Measurements from ENCODE around the gene CYB5A.

The CYB5A gene

DNA sequence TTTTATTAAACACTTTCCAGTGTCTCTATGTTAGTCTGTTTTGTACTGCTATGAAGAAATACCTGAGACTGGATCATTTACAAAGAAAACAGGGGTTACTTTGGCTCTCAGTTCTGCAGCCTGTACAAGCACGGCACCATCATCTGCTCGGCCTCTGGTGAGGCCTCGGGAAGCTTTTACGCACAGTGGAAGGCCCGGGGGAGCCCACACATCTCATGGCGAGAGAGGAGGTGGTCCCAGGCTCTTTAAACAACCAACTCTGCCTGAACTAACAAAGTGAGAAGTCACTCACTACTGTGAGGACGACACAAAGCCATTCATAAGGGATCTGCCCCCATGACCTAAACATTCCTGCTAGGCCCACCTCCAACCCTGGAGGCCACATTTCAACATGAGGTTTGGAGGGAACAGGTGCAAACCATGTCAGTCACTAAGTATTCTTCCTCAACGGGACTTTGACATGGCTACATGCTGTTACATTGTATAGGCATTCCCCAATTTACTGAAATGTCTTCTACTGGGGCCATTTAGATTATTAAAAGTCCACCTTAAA, 26.1 kb downstream of the CYB5A start:
- 64 to 74% methylated on average over 8 of the region's 8 CpGs for WGBS, 2 experiments
- Histone ChIP-seq H3K27me3 (ENCODE audit: control insufficient read depth, insufficient read depth, low read length, poor library complexity, severe bottlenecking) (no peaks in the 10 kb centered on the region), H3K27ac (ENCODE audit: insufficient read depth, low read depth, low read length, poor library complexity, severe bottlenecking) (no peak overlapping the region), H3K4me3 (ENCODE audit: insufficient read depth, low read depth, low read length) (no peak overlapping the region), H3K4me1 (ENCODE audit: control insufficient read depth, insufficient read depth, low read length) (no peaks in the 10 kb centered on the region), H3K36me3 (ENCODE audit: control insufficient read depth, insufficient read depth, low read length) (no peaks in the 10 kb centered on the region), H3K9me3 (ENCODE audit: control insufficient read depth, low read length) (no peaks in the 10 kb centered on the region)

DNA sequence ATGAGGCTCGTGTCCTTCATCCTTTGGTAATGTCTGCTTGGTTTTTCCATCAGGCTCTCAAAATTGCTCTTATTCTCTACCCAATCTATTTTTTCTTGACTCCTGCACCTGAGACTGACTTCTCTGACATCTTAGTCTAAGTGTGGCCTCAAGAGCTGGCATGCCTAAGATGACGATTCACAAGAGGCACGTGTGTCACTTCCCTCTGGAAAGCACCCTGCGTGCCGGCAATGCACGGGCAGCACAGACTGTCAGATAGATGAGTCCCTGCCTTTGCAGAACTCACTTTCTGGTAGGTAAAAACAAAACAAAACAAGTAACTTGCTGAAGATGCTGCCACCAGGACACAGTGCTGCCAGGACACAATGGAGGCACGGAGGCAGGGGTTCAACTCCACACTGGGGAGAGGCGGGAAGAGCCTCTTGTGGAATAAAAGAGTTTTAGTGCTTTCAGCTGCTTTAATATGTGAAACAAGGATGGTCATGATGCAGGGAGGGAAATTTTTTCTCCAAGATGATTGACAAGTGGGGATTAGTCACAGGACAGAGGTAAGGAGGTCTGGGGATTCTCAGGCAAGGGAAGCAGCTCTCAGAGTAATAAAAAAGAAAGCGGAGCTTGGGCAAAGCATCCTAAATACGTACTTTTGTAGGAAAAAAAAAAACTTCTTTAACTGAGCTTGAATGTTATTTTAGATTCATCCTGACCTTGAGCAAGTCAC, 27.3 kb downstream of the CYB5A start:
- no peaks in the 10 kb centered on the region for H3K4me1 ChIP-seq (ENCODE audit: control insufficient read depth, insufficient read depth, low read length)
- no peaks in the 10 kb centered on the region for H3K27me3 ChIP-seq (ENCODE audit: control insufficient read depth, insufficient read depth, low read length, poor library complexity, severe bottlenecking)
- no peak overlapping the region for H3K27ac ChIP-seq (ENCODE audit: insufficient read depth, low read depth, low read length, poor library complexity, severe bottlenecking)
- 72% methylated on average over 10 of the region's 10 CpGs for WGBS, 2 experiments
- no peaks in the 10 kb centered on the region for H3K9me3 ChIP-seq (ENCODE audit: control insufficient read depth, low read length)
- H3K36me3 ChIP-seq (ENCODE audit: control insufficient read depth, insufficient read depth, low read length), result no peaks in the 10 kb centered on the region
- H3K4me3 ChIP-seq (ENCODE audit: insufficient read depth, low read depth, low read length), result no peak overlapping the region

DNA sequence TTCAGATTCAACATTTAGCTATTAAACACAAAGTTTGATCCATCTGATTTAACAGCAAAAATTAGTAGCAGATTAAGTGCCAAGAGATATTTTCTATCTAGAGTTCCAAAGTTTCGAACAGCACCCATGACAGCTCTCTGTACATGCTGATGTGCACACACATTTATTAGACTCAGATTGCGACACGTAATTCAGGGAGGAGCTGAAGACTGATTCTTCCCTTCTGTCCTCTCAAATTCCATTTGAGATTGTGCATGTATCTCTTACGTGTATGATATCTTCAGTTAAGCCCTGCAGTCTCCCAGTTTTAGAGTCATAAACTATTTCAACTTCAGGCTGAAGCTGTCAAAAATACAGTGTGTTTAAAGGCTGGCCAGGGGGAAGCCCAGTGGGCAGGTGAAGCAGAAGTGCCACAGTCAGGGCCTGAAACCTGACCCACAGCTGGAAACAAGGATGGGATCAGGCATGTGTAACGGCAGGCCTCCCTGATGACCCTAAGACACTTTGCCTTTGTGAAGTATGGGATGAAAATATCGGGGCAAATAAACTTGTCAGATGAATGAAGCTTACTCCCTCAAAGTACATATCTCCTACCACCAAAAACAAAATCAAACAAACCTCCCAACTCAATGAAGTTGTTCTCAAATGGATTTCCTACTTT, 30.6 kb downstream of the CYB5A start:
- Histone ChIP-seq H3K27ac (ENCODE audit: insufficient read depth, low read depth, low read length, poor library complexity, severe bottlenecking) (no peak overlapping the region), H3K4me1 (ENCODE audit: control insufficient read depth, insufficient read depth, low read length) (peaks cover 6% of the 10 kb centered on the region), H3K27me3 (ENCODE audit: control insufficient read depth, insufficient read depth, low read length, poor library complexity, severe bottlenecking) (no peaks in the 10 kb centered on the region), H3K36me3 (ENCODE audit: control insufficient read depth, insufficient read depth, low read length) (no peaks in the 10 kb centered on the region), H3K9me3 (ENCODE audit: control insufficient read depth, low read length) (no peaks in the 10 kb centered on the region), H3K4me3 (ENCODE audit: insufficient read depth, low read depth, low read length) (no peak overlapping the region)
- 94 to 96% methylated on average over 6 of the region's 6 CpGs for WGBS, 2 experiments

DNA sequence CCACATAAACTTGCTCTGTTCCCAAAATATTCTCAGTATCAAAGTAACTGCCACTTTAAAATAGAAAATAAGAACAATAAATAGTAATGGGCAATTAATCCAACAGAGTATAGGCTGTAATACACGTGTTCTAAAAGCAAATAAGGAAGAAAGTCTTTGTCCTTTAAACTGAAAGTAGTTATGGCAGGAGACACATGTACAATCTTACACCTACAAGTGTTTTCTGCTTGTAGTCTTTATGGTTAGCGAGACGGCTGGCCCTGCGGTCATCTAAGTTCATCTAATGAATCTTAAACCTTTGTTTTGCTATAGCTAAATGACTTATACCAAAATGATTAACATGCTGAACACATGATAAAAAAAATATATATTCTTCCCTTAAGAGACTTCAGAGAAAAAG, 32.4 kb downstream of the CYB5A start:
- WGBS, 2 experiments, result 83 to 88% methylated on average over 4 of the region's 4 CpGs
- Histone ChIP-seq H3K4me3 (ENCODE audit: insufficient read depth, low read depth, low read length) (no peak overlapping the region), H3K27me3 (ENCODE audit: control insufficient read depth, insufficient read depth, low read length, poor library complexity, severe bottlenecking) (no peaks in the 10 kb centered on the region), H3K4me1 (ENCODE audit: control insufficient read depth, insufficient read depth, low read length) (peaks cover 6% of the 10 kb centered on the region), H3K9me3 (ENCODE audit: control insufficient read depth, low read length) (no peaks in the 10 kb centered on the region), H3K36me3 (ENCODE audit: control insufficient read depth, insufficient read depth, low read length) (no peaks in the 10 kb centered on the region), H3K27ac (ENCODE audit: insufficient read depth, low read depth, low read length, poor library complexity, severe bottlenecking) (no peak overlapping the region)

DNA sequence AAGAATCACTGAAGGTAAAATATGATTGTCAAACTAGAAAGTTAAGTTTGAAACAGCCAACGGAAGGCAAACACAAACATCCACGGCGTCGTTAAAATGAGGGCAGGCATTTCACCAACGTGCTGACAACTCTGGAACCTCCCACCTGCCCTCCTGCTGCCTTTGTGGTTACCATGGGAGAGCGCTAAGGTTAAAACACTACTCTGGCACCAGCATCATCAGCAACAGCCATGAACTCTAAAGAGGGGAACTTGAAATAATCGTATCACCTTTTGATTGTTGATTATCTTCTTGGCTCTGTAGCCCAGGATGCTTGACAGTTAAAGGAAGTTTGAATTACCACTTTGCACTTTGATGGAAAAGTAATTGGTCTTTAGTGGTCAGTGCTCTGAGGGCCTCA, 34.7 kb downstream of the CYB5A start:
- H3K4me1 ChIP-seq (ENCODE audit: control insufficient read depth, insufficient read depth, low read length), result peaks cover 6% of the 10 kb centered on the region
- H3K9me3 ChIP-seq (ENCODE audit: control insufficient read depth, low read length), result no peaks in the 10 kb centered on the region
- H3K27ac ChIP-seq (ENCODE audit: insufficient read depth, low read depth, low read length, poor library complexity, severe bottlenecking), result no peak overlapping the region
- H3K36me3 ChIP-seq (ENCODE audit: control insufficient read depth, insufficient read depth, low read length), result no peaks in the 10 kb centered on the region
- no peak overlapping the region for H3K4me3 ChIP-seq (ENCODE audit: insufficient read depth, low read depth, low read length)
- H3K27me3 ChIP-seq (ENCODE audit: control insufficient read depth, insufficient read depth, low read length, poor library complexity, severe bottlenecking), result no peaks in the 10 kb centered on the region
- 75 to 76% methylated on average over 7 of the region's 7 CpGs for WGBS, 2 experiments

DNA sequence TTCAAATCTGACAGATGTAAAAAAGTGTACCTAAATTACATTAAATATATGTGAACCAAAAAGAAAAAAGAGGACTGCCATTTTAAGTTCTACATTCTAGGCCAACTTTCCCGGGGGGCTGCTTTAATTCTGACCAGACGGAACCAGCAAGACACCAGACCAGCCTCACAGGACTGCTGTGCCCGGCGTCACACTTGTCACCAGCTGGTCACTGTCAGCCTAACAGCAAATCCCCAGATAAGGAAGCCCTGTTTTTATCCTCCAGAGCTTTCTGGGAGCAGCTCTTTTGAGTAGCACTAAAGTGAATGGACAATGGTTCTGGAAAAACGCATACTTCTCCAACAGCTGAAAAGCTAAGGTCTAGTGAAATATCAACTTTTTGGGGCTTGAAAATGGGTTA, 35.6 kb downstream of the CYB5A start:
- Histone ChIP-seq H3K36me3 (ENCODE audit: control insufficient read depth, insufficient read depth, low read length) (no peaks in the 10 kb centered on the region), H3K4me1 (ENCODE audit: control insufficient read depth, insufficient read depth, low read length) (peaks cover 13% of the 10 kb centered on the region), H3K9me3 (ENCODE audit: control insufficient read depth, low read length) (no peaks in the 10 kb centered on the region), H3K4me3 (ENCODE audit: insufficient read depth, low read depth, low read length) (no peak overlapping the region), H3K27me3 (ENCODE audit: control insufficient read depth, insufficient read depth, low read length, poor library complexity, severe bottlenecking) (no peaks in the 10 kb centered on the region), H3K27ac (ENCODE audit: insufficient read depth, low read depth, low read length, poor library complexity, severe bottlenecking) (no peak overlapping the region)
- 40 to 48% methylated on average over 5 of the region's 5 CpGs for WGBS, 2 experiments

DNA sequence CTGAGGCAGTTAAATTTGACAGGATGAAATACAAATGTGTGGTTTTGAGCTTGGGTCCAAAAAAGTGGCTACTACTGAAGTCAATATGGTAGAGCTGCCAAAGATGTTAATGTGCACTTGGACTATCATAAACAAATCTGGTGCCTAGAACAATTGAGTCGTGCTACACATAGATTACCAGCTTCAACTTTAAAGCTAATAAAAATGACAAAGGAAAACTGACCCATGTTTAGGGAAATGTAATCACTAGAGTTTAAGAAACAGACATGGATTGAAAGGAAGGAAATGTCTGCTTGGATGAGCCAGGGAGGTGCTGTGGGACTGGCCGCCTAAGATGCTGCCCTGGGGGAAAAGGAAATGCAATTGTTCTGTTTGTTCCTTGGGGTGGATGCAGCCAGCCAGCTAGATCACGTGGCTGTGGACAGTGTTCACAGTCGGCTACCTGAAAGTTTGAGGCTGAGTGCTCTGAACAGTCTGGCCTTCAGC, 36.6 kb downstream of the CYB5A start:
- H3K27ac ChIP-seq (ENCODE audit: insufficient read depth, low read depth, low read length, poor library complexity, severe bottlenecking), result no peak overlapping the region

DNA sequence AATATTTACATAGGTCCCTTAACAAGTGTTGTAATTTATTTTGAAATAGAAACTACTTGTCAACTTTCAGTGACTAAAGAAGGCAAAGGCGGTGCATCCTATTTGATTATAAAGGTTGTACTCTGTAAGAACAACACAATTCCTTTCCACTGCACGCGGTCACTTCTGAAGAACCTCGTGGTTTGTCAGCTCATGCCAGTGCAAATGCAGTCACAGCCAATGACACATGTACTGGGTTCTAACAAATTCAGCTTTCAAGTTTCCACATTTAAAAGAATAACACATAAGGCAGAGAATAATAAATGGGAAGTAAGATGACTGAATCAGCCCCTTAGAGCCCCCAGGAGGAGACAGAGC, 39.7 kb downstream of the CYB5A start:
- no peak overlapping the region for H3K27ac ChIP-seq (ENCODE audit: insufficient read depth, low read depth, low read length, poor library complexity, severe bottlenecking)
- H3K27me3 ChIP-seq (ENCODE audit: control insufficient read depth, insufficient read depth, low read length, poor library complexity, severe bottlenecking), result no peaks in the 10 kb centered on the region
- H3K36me3 ChIP-seq (ENCODE audit: control insufficient read depth, insufficient read depth, low read length), result no peaks in the 10 kb centered on the region
- WGBS, 2 experiments, result 88 to 93% methylated on average over 3 to 4 of the region's 4 CpGs
- H3K4me3 ChIP-seq (ENCODE audit: insufficient read depth, low read depth, low read length), result no peak overlapping the region
- no peaks in the 10 kb centered on the region for H3K9me3 ChIP-seq (ENCODE audit: control insufficient read depth, low read length)
- peaks cover 13% of the 10 kb centered on the region for H3K4me1 ChIP-seq (ENCODE audit: control insufficient read depth, insufficient read depth, low read length)

More for the DNA sequence above, 36.6 kb downstream of the CYB5A start:
- WGBS, 2 experiments, result 86 to 94% methylated on average over 4 of the region's 4 CpGs
- Histone ChIP-seq H3K36me3 (ENCODE audit: control insufficient read depth, insufficient read depth, low read length) (no peaks in the 10 kb centered on the region), H3K4me1 (ENCODE audit: control insufficient read depth, insufficient read depth, low read length) (peaks cover 13% of the 10 kb centered on the region), H3K9me3 (ENCODE audit: control insufficient read depth, low read length) (no peaks in the 10 kb centered on the region), H3K4me3 (ENCODE audit: insufficient read depth, low read depth, low read length) (no peak overlapping the region), H3K27me3 (ENCODE audit: control insufficient read depth, insufficient read depth, low read length, poor library complexity, severe bottlenecking) (no peaks in the 10 kb centered on the region)

DNA sequence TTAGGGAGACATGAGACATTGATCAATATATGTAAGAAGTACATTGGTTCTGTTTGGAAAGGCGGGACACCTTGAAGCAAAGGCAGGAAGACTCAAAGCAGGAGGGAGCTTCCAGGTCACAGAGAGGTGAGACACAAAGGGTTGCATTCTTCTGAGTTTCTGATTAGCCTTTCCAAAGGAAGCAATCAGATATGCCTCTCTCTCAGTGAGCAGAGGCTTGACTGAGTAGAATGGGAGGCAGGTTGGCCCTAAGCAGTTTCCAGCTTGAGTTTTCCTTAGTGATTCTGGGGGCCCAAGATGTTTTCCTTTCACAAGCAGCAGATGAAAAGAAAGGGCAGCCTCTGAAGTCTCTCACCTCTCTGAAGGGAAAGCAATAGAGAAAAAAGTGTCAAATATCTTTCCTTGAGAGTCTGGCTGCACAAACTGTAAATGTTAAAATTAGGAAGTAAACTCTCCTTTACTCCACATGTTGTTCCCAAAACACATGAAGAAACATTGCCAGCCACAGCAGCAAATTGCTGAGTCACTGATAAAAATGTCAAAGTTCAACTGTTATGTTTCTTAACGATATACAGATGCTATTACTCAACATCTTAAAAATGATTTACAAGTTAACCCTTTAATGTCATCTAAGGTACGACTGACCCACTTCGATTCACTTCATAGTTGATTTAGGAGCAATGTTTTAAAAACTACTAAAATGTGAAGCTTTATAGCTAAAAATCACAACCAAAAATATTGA, 40.3 kb downstream of the CYB5A start:
- peaks cover 8% of the 10 kb centered on the region for H3K4me1 ChIP-seq (ENCODE audit: control insufficient read depth, insufficient read depth, low read length)
- WGBS, 2 experiments, result 66 to 81% methylated on average over 3 to 4 of the region's 4 CpGs

DNA sequence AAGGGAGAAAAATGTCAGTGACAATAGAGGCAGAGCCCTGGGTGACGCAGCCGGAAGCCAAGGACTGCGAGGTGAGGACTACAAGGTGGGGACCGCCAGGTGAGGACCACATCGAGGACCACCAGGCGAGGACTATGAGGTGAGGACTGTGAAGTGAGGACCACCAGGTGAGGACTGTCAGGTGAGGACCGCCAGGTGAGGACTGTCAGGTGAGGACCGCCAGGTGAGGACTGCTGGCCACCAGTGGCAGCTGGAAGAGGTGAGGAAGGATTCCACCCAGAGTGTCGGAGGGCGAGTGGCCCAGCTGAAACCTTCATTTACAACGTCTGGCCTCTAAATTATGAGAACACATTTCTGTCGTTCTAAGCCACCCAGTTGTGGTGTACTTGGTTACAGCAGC, 41.6 kb downstream of the CYB5A start:
- peaks cover 7% of the 10 kb centered on the region for H3K4me1 ChIP-seq (ENCODE audit: control insufficient read depth, insufficient read depth, low read length)

More for the DNA sequence above, 40.3 kb downstream of the CYB5A start:
- H3K27ac ChIP-seq (ENCODE audit: insufficient read depth, low read depth, low read length, poor library complexity, severe bottlenecking), result no peak overlapping the region
- no peaks in the 10 kb centered on the region for H3K27me3 ChIP-seq (ENCODE audit: control insufficient read depth, insufficient read depth, low read length, poor library complexity, severe bottlenecking)
- H3K4me3 ChIP-seq (ENCODE audit: insufficient read depth, low read depth, low read length), result no peak overlapping the region
- no peaks in the 10 kb centered on the region for H3K9me3 ChIP-seq (ENCODE audit: control insufficient read depth, low read length)
- H3K36me3 ChIP-seq (ENCODE audit: control insufficient read depth, insufficient read depth, low read length), result no peaks in the 10 kb centered on the region

More for the DNA sequence above, 41.6 kb downstream of the CYB5A start:
- Histone ChIP-seq H3K27me3 (ENCODE audit: control insufficient read depth, insufficient read depth, low read length, poor library complexity, severe bottlenecking) (no peaks in the 10 kb centered on the region), H3K27ac (ENCODE audit: insufficient read depth, low read depth, low read length, poor library complexity, severe bottlenecking) (no peak overlapping the region), H3K36me3 (ENCODE audit: control insufficient read depth, insufficient read depth, low read length) (no peaks in the 10 kb centered on the region), H3K4me3 (ENCODE audit: insufficient read depth, low read depth, low read length) (no peak overlapping the region), H3K9me3 (ENCODE audit: control insufficient read depth, low read length) (no peaks in the 10 kb centered on the region)
- 91 to 94% methylated on average over 12 of the region's 12 CpGs for WGBS, 2 experiments

Data from ectodermal cell (in vitro differentiated cells).